ENCODE results near the gene SLC30A10. TPM values are rescaled to one million over a fixed set of nuclear protein-coding genes. Genes with fewer than 3 reads are reported as not detected.
A peak's percentile ranks its signal among the peaks of the same experiment; 100 is the strongest.
"Not testable (repeated sequence)": the region's sequence is repeated elsewhere in the genome, so short reads cannot be mapped to it uniquely, and the experiment has no call there.

Gene SLC30A10
- polyA plus RNA-seq (ENCODE audit: low read depth in 6 of 6) = not detected

DNA sequence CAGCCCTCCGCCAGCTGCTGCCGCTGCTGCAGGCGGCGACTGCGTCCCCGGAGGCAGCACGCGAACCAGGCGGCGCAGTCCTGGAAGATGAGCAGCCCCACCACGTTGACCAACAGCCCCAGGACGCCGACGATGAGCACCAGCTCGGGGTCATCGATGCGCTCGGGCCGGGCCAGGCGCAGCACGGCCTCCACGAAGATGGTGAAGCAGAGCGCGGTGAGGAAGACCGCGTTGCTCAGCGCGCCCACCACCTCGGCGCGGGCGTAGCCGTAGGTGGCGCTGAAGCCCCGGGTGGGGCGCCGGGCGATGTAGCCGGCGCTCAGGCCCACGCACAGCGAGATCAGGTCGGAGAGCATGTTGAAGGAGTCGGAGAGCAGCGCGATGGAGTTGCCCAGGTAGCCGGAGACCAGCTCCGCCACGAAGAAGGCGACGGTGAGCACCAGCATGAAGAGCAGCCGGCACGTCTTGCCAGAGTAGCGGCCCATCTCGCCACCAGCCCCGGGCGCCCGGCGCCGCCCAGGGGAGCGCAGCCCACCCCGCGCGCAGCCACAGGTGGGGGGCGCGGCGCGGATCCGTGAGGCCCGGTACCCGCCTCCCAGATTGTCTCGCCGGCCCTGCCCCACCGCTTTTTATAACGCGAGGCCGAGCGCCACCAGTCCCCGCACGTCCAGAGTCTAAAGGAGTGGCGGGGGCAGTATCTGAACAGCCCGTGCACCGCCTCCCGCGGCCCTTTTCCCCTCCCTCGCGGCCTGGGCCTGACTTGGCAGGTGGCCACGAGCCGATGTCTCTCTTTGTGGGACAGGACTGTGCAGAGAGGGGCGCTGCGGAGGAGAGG, at the start of gene SLC30A10:
SLC30A10 (minus strand) TSS at position 602 of the 835 bp plus-strand sequence; CDS start at position 485, 117 bp downstream.
- peaks cover 39 to 57% (median 46%) of the 10 kb centered on the region in 3 donors for H3K27me3 Mint-ChIP-seq
- peak within 1 kb of the TSS in 1 of 6 donors; percentile 56 for H3K27ac Mint-ChIP-seq
- peaks cover 15 to 20% (median 16%) of the 10 kb centered on the region in 3 donors for H3K4me1 Mint-ChIP-seq
- ATAC-seq (ENCODE audit: low read depth in 2 of 2) (peak; percentile 56 to 58), DNase-seq (no peak)
- H3K4me3 Mint-ChIP-seq = peak within 1 kb of the TSS in 7 of 8 donors; percentile 72 to 81 (median 75)
- H3K36me3 Mint-ChIP-seq = peaks cover 0 to 8% of the 10 kb centered on the region in 2 donors
- H3K9me3 Mint-ChIP-seq = peaks cover 0 to 3% (median 0%) of the 10 kb centered on the region in 7 donors

DNA sequence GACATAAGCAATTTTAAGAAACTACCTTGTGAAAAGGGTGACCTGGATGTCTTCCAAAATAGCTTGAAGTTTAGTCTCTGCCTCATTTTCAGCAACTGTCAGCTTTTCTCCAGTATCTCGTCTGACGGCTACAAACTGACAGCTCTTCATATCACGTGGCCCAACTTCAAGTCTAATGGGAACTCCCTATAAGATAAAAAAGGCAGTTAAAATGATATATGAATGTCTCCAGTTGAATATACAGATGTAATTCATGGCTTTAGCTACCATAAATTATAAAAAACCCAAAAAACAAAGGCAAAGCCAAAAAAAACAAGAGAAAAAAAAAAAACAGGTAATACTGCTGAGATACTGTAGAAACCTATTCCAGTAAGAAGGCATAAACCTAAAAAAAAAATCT, 44.9 kb upstream of the SLC30A10 start:
- Mint-ChIP-seq H3K4me3 (no peak overlapping the region), H3K27me3 (no peaks in the 10 kb centered on the region), H3K4me1 (no peaks in the 10 kb centered on the region), H3K36me3 (peaks cover 19 to 29% of the 10 kb centered on the region in 2 donors), H3K27ac (peak overlapping the region in 1 of 6 donors; percentile 28), H3K9me3 (no peaks in the 10 kb centered on the region)
- ATAC-seq (ENCODE audit: low read depth in 2 of 2) = no peak
- no peak for DNase-seq

DNA sequence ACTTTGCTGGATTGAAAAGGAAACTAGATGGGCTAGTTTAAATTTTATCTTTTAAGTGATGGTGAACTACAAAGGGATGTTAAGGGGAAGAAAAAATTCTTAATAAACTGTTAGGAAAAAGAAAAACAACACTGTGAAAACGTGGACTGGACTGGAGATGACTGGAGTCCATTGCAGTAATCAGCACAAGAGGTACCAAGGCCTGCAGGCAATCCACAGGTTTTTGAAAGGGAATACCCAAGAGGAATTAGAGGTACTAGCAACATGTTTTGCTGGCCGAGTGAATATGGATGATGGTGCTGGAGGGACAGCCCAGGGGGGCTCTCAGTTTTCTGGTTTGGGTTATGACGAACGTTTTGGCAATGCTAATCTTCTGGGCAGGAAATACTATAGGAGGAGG, 39.0 kb upstream of the SLC30A10 start:
- no peak for DNase-seq
- H3K27me3 Mint-ChIP-seq = no peaks in the 10 kb centered on the region
- peak overlapping the region in 2 of 6 donors; percentile 4 to 13 for H3K27ac Mint-ChIP-seq
- H3K4me3 Mint-ChIP-seq = no peak overlapping the region
- H3K36me3 Mint-ChIP-seq = peaks cover 16 to 21% of the 10 kb centered on the region in 2 donors
- H3K9me3 Mint-ChIP-seq = no peaks in the 10 kb centered on the region
- ATAC-seq (ENCODE audit: low read depth in 2 of 2) = no peak
- H3K4me1 Mint-ChIP-seq = no peaks in the 10 kb centered on the region

DNA sequence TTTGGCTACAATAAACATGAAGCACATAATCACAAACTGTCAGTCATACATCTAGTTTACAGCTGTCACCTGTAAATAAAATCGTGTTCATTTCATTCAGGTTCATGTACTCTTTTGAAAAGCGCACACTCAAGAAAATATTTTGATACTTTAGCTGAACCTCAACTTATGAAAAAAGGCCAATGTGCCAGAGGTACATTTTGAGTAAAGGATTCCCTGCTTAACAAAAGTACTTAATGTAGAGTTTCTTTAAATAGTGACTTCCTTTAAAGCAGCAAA, 37.7 kb upstream of the SLC30A10 start:
- H3K27ac Mint-ChIP-seq = no peak overlapping the region
- H3K27me3 Mint-ChIP-seq = no peaks in the 10 kb centered on the region
- no peak overlapping the region for H3K4me3 Mint-ChIP-seq
- peaks cover 15 to 20% of the 10 kb centered on the region in 2 donors for H3K36me3 Mint-ChIP-seq
- DNase-seq (no peak), ATAC-seq (ENCODE audit: low read depth in 2 of 2) (no peak)
- no peaks in the 10 kb centered on the region for H3K4me1 Mint-ChIP-seq
- H3K9me3 Mint-ChIP-seq = peaks cover 0 to 2% (median 0%) of the 10 kb centered on the region in 7 donors

DNA sequence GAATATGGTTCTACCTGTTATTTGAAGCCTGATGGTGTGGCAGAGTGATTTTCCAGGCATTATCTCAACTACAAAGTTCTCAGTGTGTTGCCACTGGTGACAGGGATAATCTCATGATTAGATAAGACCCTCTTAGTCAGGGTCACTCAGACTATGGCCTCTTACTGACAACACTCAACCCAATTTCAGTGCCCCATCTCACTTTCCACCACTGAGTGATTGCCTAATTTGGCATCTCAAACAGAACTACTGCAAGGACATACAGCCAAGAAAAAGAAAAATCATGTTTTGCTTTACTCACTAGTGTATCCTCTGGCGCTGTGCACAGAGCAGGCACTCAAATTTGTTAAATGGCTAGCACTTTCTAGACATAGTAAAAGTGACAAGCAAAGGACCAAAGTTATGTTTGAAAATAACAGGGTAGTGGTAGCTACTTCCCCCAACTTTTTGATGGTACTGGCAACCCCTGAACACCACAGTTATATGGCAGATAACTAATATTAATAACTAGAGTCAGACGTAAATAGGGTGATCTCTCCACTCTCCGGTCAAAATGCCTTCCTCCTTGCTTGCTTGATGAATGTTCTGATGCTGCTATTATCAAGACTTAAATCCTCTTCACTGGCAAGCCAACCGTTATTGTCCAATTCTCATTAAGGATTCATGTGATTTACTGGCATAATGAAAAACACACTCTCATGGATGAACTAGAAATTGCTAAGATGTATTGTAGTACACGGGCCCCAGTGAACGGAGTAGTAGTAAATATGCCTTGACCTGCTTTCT, 37.1 kb upstream of the SLC30A10 start:
- ATAC-seq (ENCODE audit: low read depth in 2 of 2) (no peak), DNase-seq (no peak)
- no peak overlapping the region for H3K4me3 Mint-ChIP-seq
- no peak overlapping the region for H3K27ac Mint-ChIP-seq
- H3K4me1 Mint-ChIP-seq = no peaks in the 10 kb centered on the region
- H3K36me3 Mint-ChIP-seq = peaks cover 15 to 20% of the 10 kb centered on the region in 2 donors
- peaks cover 0 to 2% (median 0%) of the 10 kb centered on the region in 7 donors for H3K9me3 Mint-ChIP-seq
- H3K27me3 Mint-ChIP-seq = no peaks in the 10 kb centered on the region

DNA sequence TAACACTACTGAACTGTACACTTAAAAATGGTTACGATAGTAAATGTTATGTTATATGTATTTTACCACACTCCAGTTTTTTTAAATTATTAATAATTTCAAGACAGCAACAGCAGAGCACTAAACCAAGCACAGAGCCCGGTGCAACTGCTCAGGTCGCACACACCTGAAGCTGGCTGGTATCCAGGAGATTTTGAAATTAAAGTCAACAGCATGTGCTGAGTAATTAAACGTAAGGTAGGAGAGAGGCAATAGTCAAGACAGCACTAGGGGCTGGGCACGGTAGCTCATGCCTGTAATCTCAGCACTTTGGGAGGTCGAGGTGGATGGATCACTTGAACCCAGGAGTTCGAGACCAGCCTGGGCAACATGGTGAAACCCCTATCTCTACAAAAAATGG, 35.1 kb upstream of the SLC30A10 start:
- Mint-ChIP-seq H3K4me1 (no peaks in the 10 kb centered on the region), H3K36me3 (peaks cover 15% of the 10 kb centered on the region in 2 donors), H3K27me3 (no peaks in the 10 kb centered on the region), H3K9me3 (peaks cover 0 to 2% (median 0%) of the 10 kb centered on the region in 7 donors), H3K27ac (no peak overlapping the region), H3K4me3 (no peak overlapping the region)
- ATAC-seq (ENCODE audit: low read depth in 2 of 2) (no peak), DNase-seq (no peak)

DNA sequence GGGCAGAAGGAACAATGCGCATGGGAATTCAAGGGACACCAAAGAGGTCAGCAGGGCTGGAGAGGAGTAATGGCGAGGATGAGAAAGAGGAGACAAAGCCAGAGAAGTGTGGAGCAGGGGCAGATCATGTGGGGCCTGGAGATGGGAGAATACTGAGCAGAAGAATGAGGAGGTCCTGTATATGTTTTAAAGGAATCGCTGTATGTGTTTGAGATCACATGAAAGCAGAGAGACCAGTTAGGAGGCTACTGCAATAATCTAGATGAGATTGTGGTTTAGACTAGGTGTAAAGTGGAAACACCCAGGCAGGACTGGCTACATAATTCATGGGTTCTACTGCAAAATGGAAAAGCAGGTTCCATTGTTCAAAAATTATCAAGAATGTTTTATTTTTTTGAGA, 33.3 kb upstream of the SLC30A10 start:
- DNase-seq (no peak), ATAC-seq (ENCODE audit: low read depth in 2 of 2) (no peak)
- H3K27ac Mint-ChIP-seq = no peak overlapping the region
- peaks cover 0 to 2% (median 0%) of the 10 kb centered on the region in 7 donors for H3K9me3 Mint-ChIP-seq
- peaks cover 0 to 5% (median 0%) of the 10 kb centered on the region in 3 donors for H3K27me3 Mint-ChIP-seq
- H3K4me3 Mint-ChIP-seq = no peak overlapping the region
- no peaks in the 10 kb centered on the region for H3K36me3 Mint-ChIP-seq
- no peaks in the 10 kb centered on the region for H3K4me1 Mint-ChIP-seq

DNA sequence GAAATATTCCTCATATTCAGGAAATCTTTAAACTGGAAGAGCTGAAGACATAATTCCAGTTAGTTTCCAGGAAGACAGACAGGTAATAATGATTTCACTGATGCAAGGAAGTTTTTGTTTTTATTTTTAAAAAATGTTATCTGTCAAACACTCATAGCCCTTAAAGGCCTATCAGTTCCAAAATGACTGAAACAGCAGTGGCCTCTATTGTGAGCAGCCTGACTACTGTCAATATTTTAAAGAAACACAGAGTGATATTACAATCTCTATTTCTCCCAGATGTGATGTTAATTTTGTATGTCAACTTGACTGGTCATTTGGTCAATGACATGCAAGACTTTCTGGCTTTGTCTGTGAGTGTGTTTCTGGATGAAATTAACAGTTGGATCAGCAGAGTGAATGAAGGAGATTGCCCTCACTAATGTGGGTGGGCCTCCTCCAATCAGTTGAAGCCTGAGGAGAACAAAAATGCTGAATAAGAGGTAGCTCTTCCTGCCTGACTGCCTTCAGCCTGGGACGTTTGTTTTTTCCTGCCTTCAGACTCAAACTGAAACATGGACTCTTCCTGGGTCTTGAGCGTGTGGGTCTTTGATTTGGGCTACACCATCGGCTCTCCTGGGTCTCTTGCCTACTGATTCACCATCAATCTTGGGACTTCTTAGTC, 31.3 kb upstream of the SLC30A10 start:
- DNase-seq (no peak), ATAC-seq (ENCODE audit: low read depth in 2 of 2) (no peak)
- Mint-ChIP-seq H3K9me3 (peaks cover 0 to 2% (median 0%) of the 10 kb centered on the region in 7 donors), H3K27me3 (peaks cover 0 to 5% (median 4%) of the 10 kb centered on the region in 3 donors), H3K36me3 (no peaks in the 10 kb centered on the region), H3K4me1 (no peaks in the 10 kb centered on the region), H3K4me3 (no peak overlapping the region), H3K27ac (no peak overlapping the region)

DNA sequence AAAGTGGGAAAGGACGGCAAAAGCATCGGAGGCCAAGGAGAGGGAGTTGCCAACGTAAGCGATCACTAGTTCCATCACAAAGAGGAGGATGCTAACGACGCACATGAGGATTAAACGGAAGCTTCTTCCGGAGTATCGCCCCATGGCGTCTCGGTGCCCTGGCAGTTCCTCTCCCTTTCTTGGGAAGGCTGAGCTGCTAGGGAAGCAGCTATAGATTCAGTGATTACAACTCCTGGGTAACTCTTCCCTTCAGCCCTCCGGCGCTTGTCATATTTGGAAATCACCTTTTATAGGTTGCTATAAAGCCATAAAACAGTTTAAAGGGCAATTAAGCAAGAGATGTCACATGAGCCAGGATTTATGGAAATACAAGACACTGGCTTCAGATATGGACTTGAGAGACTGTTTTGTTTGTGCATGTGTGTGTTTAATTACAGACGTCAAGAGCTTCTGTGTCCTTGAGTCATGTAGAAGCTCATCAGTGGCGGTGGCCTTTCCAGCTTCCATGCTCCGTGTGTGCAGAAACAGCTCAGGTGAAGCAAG, 30.6 kb upstream of the SLC30A10 start:
- H3K27me3 Mint-ChIP-seq = peaks cover 6 to 8% (median 8%) of the 10 kb centered on the region in 3 donors
- no peak for DNase-seq
- no peak for ATAC-seq (ENCODE audit: low read depth in 2 of 2)
- no peaks in the 10 kb centered on the region for H3K4me1 Mint-ChIP-seq
- no peak overlapping the region for H3K4me3 Mint-ChIP-seq
- peaks cover 0 to 2% (median 0%) of the 10 kb centered on the region in 7 donors for H3K9me3 Mint-ChIP-seq
- no peak overlapping the region for H3K27ac Mint-ChIP-seq
- no peaks in the 10 kb centered on the region for H3K36me3 Mint-ChIP-seq

DNA sequence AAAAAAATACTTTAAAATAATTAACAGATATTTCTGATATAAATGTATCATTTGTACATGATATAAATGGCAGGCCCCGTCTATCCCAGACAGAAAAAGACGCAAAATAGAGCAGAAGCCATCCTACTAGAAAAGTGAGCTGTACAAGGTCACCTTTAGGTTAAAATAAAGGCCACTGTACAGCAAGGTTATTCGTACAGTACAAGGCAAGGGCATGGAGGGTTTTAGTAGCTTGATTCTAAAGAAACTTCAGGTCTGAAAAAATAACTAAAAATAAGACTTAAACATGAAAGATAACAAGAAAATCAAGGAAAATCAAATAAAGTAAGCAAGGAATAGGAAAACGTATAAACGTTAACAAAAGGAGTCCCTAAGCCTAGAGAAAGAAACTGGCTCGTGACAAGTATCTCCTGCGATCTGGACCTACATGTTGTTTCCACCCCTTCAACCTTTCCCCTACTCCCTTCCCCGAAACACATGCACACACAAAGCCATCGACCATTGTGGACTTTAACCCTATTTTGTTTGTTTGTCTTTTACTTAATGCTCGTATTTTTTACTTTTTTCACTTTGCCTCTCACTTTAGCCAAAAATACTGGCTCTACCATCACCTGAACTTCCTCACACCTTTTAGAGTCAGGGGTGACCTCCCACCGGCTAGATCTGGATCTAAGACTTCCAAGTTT, 26.5 kb upstream of the SLC30A10 start:
- DNase-seq = no peak
- Mint-ChIP-seq H3K4me1 (no peaks in the 10 kb centered on the region), H3K9me3 (peaks cover 0 to 2% (median 0%) of the 10 kb centered on the region in 7 donors), H3K4me3 (no peak overlapping the region), H3K27me3 (peaks cover 8 to 9% (median 9%) of the 10 kb centered on the region in 3 donors), H3K36me3 (no peaks in the 10 kb centered on the region), H3K27ac (no peak overlapping the region)
- no peak for ATAC-seq (ENCODE audit: low read depth in 2 of 2)

DNA sequence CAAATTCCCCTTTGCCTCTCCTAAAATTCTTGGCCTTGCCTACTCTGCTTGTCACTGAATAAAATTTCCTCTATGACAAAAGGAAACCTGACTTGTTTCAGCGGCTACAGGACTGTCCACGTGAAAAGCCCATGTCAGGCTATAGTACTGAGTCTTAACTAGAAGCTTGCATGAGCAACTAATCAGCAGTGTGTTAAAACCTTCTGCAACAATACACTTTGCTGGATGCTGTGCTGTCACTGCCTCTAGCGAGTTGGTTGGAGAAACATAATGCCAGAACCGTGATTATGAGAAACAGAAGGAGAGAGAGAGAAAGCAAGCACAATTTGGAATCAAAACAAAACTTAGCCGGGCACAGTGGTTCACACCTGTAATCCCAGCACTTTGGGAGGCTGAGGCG, 25.7 kb upstream of the SLC30A10 start:
- H3K27ac Mint-ChIP-seq = no peak overlapping the region
- no peaks in the 10 kb centered on the region for H3K36me3 Mint-ChIP-seq
- peaks cover 8 to 9% (median 9%) of the 10 kb centered on the region in 3 donors for H3K27me3 Mint-ChIP-seq
- no peak for DNase-seq
- no peak overlapping the region for H3K4me3 Mint-ChIP-seq
- no peak for ATAC-seq (ENCODE audit: low read depth in 2 of 2)
- no peaks in the 10 kb centered on the region for H3K4me1 Mint-ChIP-seq
- peaks cover 0 to 2% (median 0%) of the 10 kb centered on the region in 7 donors for H3K9me3 Mint-ChIP-seq

DNA sequence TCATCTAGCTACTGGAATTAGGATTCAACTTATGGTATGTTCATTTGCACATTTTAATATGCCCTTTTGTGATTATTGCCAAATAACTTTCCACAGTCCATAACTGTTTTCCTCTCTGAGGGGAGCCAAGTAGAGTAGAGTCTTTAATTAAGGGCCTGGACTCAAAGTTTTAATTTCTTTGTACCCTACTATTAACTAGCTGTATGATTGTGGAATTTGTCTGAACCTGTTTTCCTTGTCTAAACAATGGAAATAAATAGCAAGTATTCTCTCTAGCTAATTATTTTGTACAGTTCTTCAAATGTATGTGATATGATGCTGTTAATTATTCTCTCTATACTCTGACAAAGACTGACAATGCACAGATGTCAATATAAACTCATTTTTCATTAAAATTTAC, 24.0 kb upstream of the SLC30A10 start:
- no peak for DNase-seq
- Mint-ChIP-seq H3K9me3 (peaks cover 0 to 5% (median 2%) of the 10 kb centered on the region in 7 donors), H3K4me3 (no peak overlapping the region), H3K36me3 (no peaks in the 10 kb centered on the region), H3K27ac (no peak overlapping the region), H3K27me3 (peaks cover 4 to 9% (median 8%) of the 10 kb centered on the region in 3 donors), H3K4me1 (no peaks in the 10 kb centered on the region)
- ATAC-seq (ENCODE audit: low read depth in 2 of 2) = no peak

DNA sequence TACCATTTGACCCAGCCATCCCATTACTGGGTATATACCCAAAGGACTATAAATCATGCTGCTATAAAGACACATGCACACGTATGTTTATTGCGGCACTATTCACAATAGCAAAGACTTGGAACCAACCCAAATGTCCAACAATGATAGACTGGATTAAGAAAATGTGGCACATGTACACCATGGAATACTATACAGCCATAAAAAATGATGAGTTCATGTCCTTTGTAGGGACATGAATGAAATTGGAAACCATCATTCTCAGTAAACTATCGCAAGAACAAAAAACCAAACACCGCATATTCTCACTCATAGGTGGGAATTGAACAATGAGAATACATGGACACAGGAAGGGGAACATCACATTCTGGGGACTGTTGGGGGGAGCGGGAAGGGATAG, 20.9 kb upstream of the SLC30A10 start:
- DNase-seq; H3K4me3 Mint-ChIP-seq; H3K27ac Mint-ChIP-seq; H3K36me3 Mint-ChIP-seq; H3K4me1 Mint-ChIP-seq; ATAC-seq (ENCODE audit: low read depth in 2 of 2): not testable (repeated sequence)
- peaks cover 2 to 30% (median 13%) of the 10 kb centered on the region in 7 donors for H3K9me3 Mint-ChIP-seq
- peaks cover 12 to 17% (median 13%) of the 10 kb centered on the region in 3 donors for H3K27me3 Mint-ChIP-seq

Data from naive B cell (primary cell).